GF-D8 (cell line): ENCODE results near the gene FOCAD.

Experiments
- DNase-seq: peaks from one replicate; lab custom pipeline; 2025; lab: John Stamatoyannopoulos, UW

Gene FOCAD

DNA sequence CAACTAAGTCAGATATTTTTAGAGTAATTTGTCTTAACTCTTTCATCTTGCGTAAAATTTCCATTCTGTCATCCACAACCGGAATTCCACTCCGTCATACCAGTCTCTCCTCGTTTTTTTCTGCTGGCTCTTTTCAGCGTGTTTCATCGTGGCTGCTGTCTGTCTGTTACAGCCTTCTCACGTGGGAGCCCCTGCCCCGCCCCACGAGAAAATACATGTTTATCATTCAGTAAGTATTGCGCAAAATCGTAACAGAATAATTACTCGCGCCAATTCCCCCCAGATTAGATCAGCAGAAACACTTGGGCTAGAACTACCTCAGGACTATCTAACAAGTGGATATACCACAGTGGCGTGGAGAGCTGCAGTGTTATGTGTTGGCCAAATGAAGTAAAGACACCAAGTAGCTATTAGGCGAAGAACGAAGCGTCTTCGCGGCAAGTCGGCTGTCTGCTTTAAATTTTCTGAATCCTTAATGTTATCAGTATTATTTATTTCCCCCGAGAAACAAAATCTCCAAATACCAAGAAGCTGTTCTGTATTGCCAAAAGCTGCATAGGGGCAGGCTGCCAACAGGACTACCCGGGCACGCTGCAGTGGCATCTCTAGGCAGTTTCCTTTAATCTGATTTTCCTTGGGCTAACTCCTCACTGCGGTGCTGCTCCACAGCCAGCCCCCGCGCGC is 566 bp upstream of the FOCAD start:
- DNase-seq: peak; percentile 58

DNA sequence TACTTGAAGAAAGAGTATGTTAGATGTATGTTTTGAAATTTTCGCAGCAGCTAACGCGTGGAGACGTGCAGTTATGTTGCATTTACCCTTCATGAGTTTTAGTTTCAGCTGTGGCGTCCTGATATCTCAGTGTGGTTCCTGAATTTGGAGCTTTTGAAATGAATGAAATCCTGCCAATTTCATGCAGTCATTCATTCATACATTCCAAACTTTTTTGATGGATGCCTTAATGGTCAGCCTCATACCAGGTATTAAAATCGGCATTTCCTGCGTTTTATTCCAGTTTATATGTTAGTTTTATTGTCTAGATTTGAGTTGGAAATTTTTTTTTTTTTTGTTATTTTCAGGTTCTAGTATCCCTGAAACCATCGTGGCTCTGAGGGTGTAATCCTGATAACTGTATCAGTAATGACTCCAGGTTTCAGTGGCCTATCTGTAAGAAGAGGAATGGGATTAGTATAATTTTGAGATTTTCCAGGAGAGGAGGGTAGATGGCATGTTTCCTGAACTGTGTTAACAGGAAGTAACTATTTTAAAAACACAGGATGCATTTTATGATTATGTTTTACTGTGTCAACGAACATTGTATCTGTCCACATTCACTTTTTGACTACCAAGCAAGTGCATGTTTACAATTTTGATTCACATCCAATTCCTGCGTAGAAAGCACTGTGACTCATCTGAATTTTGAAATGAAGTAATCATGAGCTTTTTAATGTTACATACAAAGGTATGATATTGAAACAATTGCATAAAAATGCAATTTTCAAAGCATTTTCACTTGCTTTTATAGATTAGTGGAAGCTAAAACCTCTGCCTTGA is 1.0 kb downstream of the FOCAD start:
- DNase-seq: no peak

- no peak for DNase-seq
Measured at GRCh38 chr9:20685769-20686168, 1.7 kb downstream of the FOCAD start.

DNA sequence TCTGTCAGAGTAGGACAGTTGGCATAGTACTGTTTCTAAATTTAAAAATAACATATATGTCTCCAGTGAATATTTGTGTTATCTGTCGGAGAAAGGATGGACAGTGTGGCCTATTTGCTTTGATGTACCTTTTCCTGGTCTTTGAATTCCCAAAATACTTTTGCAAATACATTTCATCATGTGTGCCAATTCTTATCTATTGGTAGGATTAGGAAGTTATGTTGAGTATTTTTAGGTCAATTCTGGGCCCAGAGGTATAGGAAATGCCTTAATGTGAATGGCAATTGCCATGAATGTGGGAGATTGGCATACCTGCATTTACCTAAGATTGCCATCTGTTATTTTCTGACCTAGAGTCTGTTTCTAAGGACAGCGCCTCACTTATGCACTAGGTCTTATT is 5.8 kb downstream of the FOCAD start:
- DNase-seq: no peak

DNA sequence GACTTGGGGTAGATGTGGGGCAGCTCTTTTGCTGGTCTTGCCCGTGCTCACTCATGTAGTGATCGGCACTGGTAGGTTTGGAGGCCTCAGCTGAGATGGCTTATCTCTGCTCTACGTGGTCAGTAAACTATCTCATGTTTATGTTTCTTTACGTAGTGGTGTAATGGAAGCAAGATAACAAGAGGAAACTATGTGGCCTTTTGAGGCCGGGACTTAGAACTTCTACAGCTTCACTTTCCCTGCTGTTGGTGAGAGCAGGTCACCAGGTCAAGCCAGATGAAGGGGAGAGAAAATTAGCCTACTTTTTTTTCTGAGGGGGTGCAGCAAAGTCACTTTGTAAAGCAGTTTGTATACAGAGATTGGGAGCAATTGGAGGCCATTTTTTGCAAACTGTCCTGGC is 8.5 kb downstream of the FOCAD start:
- DNase-seq: no peak

- DNase-seq: peak; percentile 25
Measured at GRCh38 chr9:20693068-20693467, 9.0 kb downstream of the FOCAD start.

DNA sequence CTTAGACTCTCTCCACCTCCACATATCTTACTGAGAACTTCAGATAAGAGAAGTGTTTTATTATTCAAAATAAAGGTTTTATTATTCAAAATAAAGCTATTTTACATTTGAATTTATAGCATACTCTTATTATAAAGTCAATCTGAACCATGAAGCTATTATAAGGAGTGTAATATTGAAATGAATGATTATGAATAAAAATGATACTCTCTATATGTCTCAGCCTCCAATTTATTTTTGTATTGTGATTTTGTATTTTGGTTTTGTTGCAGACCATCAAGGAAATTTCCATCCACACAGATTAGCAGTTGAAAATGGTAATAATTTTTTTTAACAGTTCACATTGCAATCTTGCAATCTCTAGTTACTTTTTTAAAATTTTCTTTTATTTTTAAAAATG is 10.2 kb downstream of the FOCAD start:
- no peak for DNase-seq

DNA sequence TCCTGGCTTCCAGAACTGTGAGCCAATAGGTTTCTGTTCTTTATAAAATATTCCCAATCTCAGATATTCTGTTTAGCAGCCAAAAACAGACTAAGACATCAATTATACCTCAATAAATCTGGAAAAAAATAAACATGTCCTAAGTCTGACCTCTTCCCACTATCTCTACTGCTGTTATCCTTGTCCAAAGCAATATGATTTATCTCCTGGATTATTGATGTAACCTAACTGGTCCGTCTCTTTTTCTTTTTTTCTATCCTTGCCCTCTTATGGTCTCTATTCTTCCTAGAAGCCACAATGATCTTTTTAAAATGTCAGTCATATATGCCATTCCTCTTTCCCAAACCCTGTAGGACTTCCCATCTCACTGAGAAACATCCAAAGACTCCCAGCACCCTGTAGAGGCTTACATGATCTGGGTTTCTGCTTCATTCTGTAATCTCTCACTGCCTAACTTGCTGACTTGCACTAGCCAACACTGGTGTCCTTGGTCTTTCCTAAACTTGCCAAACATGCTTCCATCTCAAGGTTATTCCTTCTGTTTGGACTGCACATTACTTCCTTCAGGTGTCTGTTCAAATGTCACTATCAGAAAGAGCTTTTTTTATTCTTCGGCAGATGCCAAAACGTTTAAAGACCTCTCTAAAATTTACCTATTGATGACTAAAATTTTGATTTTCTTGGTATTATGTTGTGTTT is 13.1 kb downstream of the FOCAD start:
- DNase-seq: no peak

- no peak for DNase-seq
Measured at GRCh38 chr9:20698782-20699181, 14.7 kb downstream of the FOCAD start.

DNA sequence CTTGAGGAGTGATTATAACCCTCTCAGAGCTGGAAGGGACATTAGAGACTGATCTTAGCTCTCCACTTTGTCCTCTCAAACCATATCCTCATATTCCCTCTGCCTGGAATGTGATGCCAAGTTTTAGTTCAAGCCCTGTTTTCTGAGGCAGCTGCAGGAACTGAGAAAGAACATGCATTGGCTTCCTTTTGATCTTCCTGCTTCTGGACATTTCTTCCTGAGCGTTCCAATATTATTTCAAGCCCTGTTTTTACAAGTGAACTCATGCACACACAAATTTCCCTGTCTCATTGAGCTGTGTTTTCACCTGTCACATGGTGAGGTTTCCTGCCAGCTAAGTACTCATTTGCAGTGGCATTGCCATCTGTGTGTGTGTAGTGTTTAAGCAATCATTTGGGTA is 17.0 kb downstream of the FOCAD start:
- no peak for DNase-seq

- DNase-seq: no peak
Measured at GRCh38 chr9:20702570-20702969, 18.5 kb downstream of the FOCAD start.

- DNase-seq: no peak
Measured at GRCh38 chr9:20703146-20703545, 19.1 kb downstream of the FOCAD start.

- no peak for DNase-seq
Measured at GRCh38 chr9:20707708-20708107, 23.6 kb downstream of the FOCAD start.

- peak; percentile 61 for DNase-seq
Measured at GRCh38 chr9:20713172-20713571, 29.1 kb downstream of the FOCAD start.

DNA sequence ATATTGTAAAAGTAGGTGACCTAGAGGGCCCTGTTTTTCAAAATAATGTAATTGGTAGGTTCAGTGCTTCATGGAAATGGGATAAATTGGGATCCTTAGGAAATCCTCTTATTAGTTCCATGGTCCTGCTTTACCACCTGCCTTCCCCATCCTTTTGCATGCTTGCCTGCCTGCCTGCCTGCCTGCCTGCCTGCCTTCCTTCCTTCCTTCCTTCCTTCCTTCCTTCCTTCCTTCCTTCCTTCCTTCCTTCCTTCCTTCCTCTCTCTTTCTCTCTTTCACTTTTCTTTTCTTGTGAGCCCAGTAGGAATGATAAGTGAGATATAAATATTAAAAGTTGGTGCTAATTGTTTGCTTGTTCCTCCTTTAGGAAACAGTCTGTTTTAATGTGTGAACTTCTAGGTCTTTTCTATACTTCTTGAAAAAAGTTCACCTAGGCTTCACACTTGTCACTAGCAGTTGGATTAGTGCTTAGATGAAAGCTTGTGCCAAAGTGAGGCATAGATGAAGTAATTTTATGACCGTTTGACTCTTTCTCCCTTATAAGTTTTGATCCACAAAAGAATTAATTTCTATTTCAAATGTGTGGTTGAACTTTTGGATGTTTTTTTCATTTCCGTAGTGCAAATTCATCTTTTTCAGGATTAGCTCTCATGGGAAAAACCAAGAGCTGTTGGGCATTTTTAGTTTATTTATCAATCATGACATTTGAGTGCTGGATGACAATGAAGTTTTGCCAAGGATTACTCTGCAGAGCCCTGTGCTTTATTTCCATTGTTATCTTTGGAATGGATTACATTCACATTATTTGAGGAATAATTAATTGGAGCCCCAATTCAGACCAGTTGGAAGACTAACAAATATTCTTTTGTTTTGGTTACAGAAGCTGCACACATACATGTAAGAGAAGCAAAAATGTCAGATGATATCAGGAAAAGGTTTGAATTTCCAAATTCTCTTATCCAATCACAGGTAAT is 30.7 kb downstream of the FOCAD start:
- DNase-seq: no peak

DNA sequence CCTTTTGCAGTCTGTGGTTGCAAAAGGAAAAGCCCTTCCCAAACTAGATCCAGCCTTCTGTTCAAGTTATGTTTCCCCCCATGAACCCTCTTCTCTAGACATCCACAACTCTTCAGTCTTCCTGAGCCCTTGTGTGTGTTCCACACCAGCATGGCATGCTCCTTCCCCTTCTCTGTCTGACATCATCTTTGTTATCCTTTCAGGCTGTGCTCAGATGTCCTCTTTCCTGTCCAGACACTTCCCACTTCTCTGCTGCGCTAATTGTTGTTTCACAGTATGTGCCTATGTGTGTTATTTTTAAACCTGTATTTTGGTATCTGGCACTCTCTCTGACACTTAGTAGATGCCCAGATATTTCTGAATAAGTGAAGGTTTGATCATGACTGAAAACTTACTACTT is 38.2 kb downstream of the FOCAD start:
- DNase-seq: no peak

DNA sequence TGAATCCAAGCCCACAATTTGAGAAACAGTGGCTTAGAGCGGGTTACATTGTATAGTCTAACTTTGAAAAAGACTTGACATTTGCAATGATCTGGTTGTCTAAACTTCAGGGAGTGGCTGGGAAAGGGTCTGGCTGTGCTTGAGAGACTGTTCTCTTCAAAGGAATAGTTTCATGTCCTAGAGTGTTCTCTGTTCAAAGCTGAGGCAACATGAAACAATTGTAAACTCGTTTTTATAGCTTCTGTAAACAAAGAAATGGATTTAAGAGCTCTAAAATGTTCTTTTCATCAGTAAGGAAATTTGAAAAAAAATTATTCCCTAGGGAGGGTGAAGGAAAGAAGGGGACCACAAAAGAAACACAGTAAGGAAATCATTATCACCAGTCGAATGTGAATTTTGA is 41.6 kb downstream of the FOCAD start:
- DNase-seq: no peak

DNA sequence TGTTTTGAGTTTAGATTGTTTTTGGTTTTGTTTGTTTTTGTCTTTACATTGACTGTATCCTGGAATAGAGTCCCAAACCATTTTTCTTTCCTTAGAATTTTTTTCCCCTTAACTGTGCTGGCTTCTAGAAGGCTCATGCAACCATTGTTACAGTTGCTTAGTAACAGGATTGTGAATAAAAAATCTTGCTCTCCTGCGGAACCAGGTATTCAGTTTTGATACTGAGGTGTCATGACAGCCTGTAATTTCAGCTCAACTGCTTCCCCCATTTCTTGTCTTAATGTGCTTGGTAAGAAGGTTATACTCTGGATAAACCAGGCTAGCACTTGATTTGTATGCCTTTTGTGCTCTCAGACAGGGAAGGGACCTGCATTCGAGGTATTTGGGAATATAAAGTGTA is 42.1 kb downstream of the FOCAD start:
- DNase-seq: no peak

GRCh38 chr9:20728493-20729220 is 44.6 kb downstream of the FOCAD start:
- DNase-seq: peak; percentile 6

GRCh38 chr9:20729523-20729922 is 45.5 kb downstream of the FOCAD start:
- DNase-seq: no peak

GRCh38 chr9:20732118-20732517 is 48.1 kb downstream of the FOCAD start:
- DNase-seq: peak; percentile 59
